ENCODE data around the gene MPHOSPH10. TPM values are rescaled to one million over a fixed set of nuclear protein-coding genes. Genes with fewer than 3 reads are reported as not detected.
A peak's percentile ranks its signal among the peaks of the same experiment; 100 is the strongest.
"Not testable (repeated sequence)": the region's sequence is repeated elsewhere in the genome, so short reads cannot be mapped to it uniquely, and the experiment has no call there.

Gene MPHOSPH10
- total RNA-seq, 4 donors from 2014 or later: 18.9 to 33.0 (median 29.8) TPM

- Histone ChIP-seq H3K4me3 (peak overlapping the region; percentile 77 to 97 (median 80)), H3K4me1 (peaks cover 13 to 53% (median 26%) of the 10 kb centered on the region in 3 donors)
- WGBS, 2 donors: 0 to 1% methylated on average over 4 of the region's 4 CpGs
Measured at GRCh38 chr2:71130905-71131244, 441 bp downstream of the MPHOSPH10 start.

DNA sequence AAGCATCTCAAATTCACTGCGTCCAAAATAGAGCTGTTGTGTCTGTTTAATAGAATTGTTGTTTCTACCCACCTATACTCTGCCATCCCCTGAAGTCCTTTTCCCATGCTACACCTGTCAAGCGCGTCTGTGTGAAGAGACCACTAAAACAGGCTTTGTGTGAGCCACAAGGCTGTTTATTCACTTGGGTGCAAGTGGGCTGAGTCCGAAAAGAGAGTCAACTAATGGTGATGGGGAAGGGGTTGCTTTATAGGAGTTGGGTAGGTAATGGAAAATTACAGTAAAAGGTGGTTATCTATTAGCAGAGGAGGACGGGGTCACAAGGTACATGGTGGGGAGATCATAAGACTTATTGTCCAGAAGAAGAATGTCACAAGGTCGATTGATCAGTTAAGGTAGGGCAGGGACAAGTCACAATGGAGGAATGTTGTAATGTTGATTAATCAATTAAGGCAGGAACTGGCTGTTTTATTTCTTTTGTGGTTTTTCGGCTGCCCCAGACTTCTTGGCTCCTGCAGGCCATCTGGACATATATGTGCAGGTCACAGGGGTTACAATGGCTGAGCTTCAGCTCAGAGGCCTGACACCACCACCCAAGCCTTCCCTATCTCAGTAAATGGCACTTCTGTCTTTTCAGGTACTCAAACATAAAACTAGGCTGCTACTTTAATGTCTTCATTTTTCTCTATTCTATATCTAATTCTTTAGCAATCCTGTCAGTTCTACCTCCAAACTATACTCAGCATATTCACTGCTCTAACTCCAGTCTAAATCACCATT lies 1.1 kb downstream of the MPHOSPH10 start:
- Histone ChIP-seq H3K27ac (peak overlapping the region; percentile 92 to 99 (median 97)), H3K36me3 (peaks cover 0 to 40% (median 16%) of the 10 kb centered on the region in 3 donors), H3K4me3 (peak overlapping the region; percentile 77 to 97 (median 80)), H3K4me1 (peaks cover 13 to 53% (median 26%) of the 10 kb centered on the region in 3 donors)
- 40 to 42% methylated on average over 7 of the region's 7 CpGs for WGBS, 2 donors
- H3K27me3 ChIP-seq; DNase-seq; intact Hi-C loops (cut with DNase I); H3K9me3 ChIP-seq: not testable (repeated sequence)

More at GRCh38 chr2:71130905-71131244, 441 bp downstream of the MPHOSPH10 start:
- no peaks in the 10 kb centered on the region for H3K27me3 ChIP-seq
- TF ChIP-seq POLR2A (IDR thresholded peaks at IDR 0.05): no peak
- TF ChIP-seq, protein P1, sequence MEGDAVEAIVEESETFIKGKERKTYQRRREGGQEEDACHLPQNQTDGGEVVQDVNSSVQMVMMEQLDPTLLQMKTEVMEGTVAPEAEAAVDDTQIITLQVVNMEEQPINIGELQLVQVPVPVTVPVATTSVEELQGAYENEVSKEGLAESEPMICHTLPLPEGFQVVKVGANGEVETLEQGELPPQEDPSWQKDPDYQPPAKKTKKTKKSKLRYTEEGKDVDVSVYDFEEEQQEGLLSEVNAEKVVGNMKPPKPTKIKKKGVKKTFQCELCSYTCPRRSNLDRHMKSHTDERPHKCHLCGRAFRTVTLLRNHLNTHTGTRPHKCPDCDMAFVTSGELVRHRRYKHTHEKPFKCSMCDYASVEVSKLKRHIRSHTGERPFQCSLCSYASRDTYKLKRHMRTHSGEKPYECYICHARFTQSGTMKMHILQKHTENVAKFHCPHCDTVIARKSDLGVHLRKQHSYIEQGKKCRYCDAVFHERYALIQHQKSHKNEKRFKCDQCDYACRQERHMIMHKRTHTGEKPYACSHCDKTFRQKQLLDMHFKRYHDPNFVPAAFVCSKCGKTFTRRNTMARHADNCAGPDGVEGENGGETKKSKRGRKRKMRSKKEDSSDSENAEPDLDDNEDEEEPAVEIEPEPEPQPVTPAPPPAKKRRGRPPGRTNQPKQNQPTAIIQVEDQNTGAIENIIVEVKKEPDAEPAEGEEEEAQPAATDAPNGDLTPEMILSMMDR (IDR thresholded peaks at IDR 0.05): no peak
- DNase-seq: no peak
- H3K9me3 ChIP-seq: no peaks in the 10 kb centered on the region
- intact Hi-C loops (cut with DNase I): no loop called here
- H3K27ac ChIP-seq: peak overlapping the region; percentile 92 to 99 (median 97)
- peaks cover 0 to 33% (median 10%) of the 10 kb centered on the region in 3 donors for H3K36me3 ChIP-seq

GRCh38 chr2:71133603-71134002 lies 3.2 kb downstream of the MPHOSPH10 start:
- no peak overlapping the region for H3K27ac ChIP-seq
- peaks cover 0 to 60% (median 21%) of the 10 kb centered on the region in 3 donors for H3K36me3 ChIP-seq
- no peaks in the 10 kb centered on the region for H3K9me3 ChIP-seq
- TF ChIP-seq, protein P1 (IDR thresholded peaks at IDR 0.05): no peak
- TF ChIP-seq POLR2A (IDR thresholded peaks at IDR 0.05): no peak
- no peak overlapping the region for H3K4me3 ChIP-seq
- peaks cover 7 to 33% (median 18%) of the 10 kb centered on the region in 3 donors for H3K4me1 ChIP-seq
- intact Hi-C loops (cut with DNase I): no loop called here
- no peak for DNase-seq
- H3K27me3 ChIP-seq: no peaks in the 10 kb centered on the region

GRCh38 chr2:71136174-71136573 lies 5.7 kb downstream of the MPHOSPH10 start:
- no peaks in the 10 kb centered on the region for H3K9me3 ChIP-seq
- no peak overlapping the region for H3K4me3 ChIP-seq
- TF ChIP-seq POLR2A (IDR thresholded peaks at IDR 0.05): no peak
- TF ChIP-seq, protein P1 (IDR thresholded peaks at IDR 0.05): no peak
- no peaks in the 10 kb centered on the region for H3K27me3 ChIP-seq
- no peak for DNase-seq
- 59 to 69% methylated on average over 3 of the region's 3 CpGs for WGBS, 2 donors
- intact Hi-C loops (cut with DNase I): no loop called here
- no peak overlapping the region for H3K27ac ChIP-seq
- H3K4me1 ChIP-seq: peaks cover 0 to 22% (median 10%) of the 10 kb centered on the region in 3 donors
- H3K36me3 ChIP-seq: peaks cover 0 to 86% (median 39%) of the 10 kb centered on the region in 3 donors

- no peak for TF ChIP-seq POLR2A (IDR thresholded peaks at IDR 0.05)
- TF ChIP-seq, protein P1 (IDR thresholded peaks at IDR 0.05): no peak
- Histone ChIP-seq H3K27ac (no peak overlapping the region), H3K4me3 (no peak overlapping the region), H3K4me1 (no peaks in the 10 kb centered on the region), H3K9me3 (no peaks in the 10 kb centered on the region), H3K36me3 (peaks cover 23 to 100% (median 56%) of the 10 kb centered on the region in 3 donors), H3K27me3 (no peaks in the 10 kb centered on the region)
- intact Hi-C loops (cut with DNase I): no loop called here
- 83 to 90% methylated on average over 3 of the region's 3 CpGs for WGBS, 2 donors
- no peak for DNase-seq
Measured at GRCh38 chr2:71143782-71144181, 13.3 kb downstream of the MPHOSPH10 start.
